GM20000 (cell line): ENCODE results near the gene PPP2R5D.

ENCODE experiments used
- DNase-seq: peaks from one replicate; pipeline ENCODE4 v3.0.0; 2012; ENCODE audit warnings: low spot score
- CTCF ChIP-seq: IDR thresholded peaks from 2 replicates; pipeline ENCODE4 v1.5.1; 2012; ENCODE audit warnings: mild to moderate bottlenecking, control low read depth; ENCODE audit errors: extremely low read depth, missing control alignments

The PPP2R5D gene

GRCh38 chr6:42984001-42984923 lies at the start of gene PPP2R5D:
TSS of gene PPP2R5D (plus strand) at chr6:42984570. CDS start at chr6:42984678, 108 bp downstream.
- DNase-seq: peak; percentile 97
- TF ChIP-seq CTCF: no peak

- DNase-seq: no peak
- TF ChIP-seq CTCF: no peak
These were observed 49.0 kb upstream of the PPP2R5D start for GRCh38 chr6:42935322-42935721.

GRCh38 chr6:42936398-42936797 lies 48.0 kb upstream of the PPP2R5D start:
- TF ChIP-seq CTCF: no peak

GRCh38 chr6:42937548-42938427 lies 46.6 kb upstream of the PPP2R5D start:
- DNase-seq: no peak
- no peak for TF ChIP-seq CTCF

More at GRCh38 chr6:42936398-42936797, 48.0 kb upstream of the PPP2R5D start:
- DNase-seq: no peak

GRCh38 chr6:42938428-42938796 lies 46.0 kb upstream of the PPP2R5D start:
- DNase-seq: no peak
- TF ChIP-seq CTCF: no peak

GRCh38 chr6:42938987-42939809 lies 45.2 kb upstream of the PPP2R5D start:
- DNase-seq: no peak
- no peak for TF ChIP-seq CTCF
